OCI-LY7 (cell line): ENCODE data around the gene SPINT3. TPM values are rescaled to one million over a fixed set of nuclear protein-coding genes. Genes with fewer than 3 reads are reported as not detected.
A peak's percentile ranks its signal among the peaks of the same experiment; 100 is the strongest.

Experiments
- BruUV-seq: library from RNA; stranded (reverse); fragments of 400-500 nt; replicated peaks from 2 replicates; lab custom pipeline; 2021; lab: Mats Ljungman, UMichigan
- CTCF ChIA-PET: fragments of 300-600 bp; sonication (Branson Sonifier 250); formaldehyde crosslinking; loops from one replicate; lab custom pipeline; 2022; ENCODE audit warnings: antibody characterized with exemption; ENCODE audit not compliant: unreplicated experiment; lab: Charles Lee
- POLR2A ChIA-PET: fragments of 300-600 bp; sonication (Branson Sonifier 250); formaldehyde crosslinking; loops from one replicate; lab custom pipeline; 2022; ENCODE audit warnings: antibody characterized with exemption; lab: Charles Lee
- DNase-seq: peaks from one replicate; pipeline ENCODE4 v3.0.0-alpha.2; 2015; ENCODE audit warnings: low spot score
- H2AFZ ChIP-seq: fragments of 200-600 bp; sonication (generic), shearing (Covaris generic); 2 replicates; pipeline ENCODE4 v1.6.1; 2014; ENCODE audit warnings: mild to moderate bottlenecking, antibody characterized with exemption, low read length, moderate library complexity
- H3K27ac ChIP-seq: fragments of 200-600 bp; sonication (generic); 2 replicates; pipeline ENCODE4 v1.5.1; 2014; ENCODE audit warnings: mixed run types, low read depth, mild to moderate bottlenecking, moderate library complexity, low read length, inconsistent platforms; ENCODE audit not compliant: poor library complexity, severe bottlenecking
- H3K36me3 ChIP-seq: fragments of 200-600 bp; sonication (generic); 2 replicates; pipeline ENCODE4 v1.6.1; 2014; ENCODE audit warnings: mild to moderate bottlenecking, antibody characterized with exemption, low read length, moderate library complexity, mixed read lengths; ENCODE audit not compliant: insufficient read depth
- H3K4me1 ChIP-seq: fragments of 200-600 bp; sonication (generic); 2 replicates; pipeline ENCODE4 v1.5.1; 2014; ENCODE audit warnings: mild to moderate bottlenecking, low read length; ENCODE audit not compliant: insufficient read depth, poor library complexity, severe bottlenecking
- H3K4me2 ChIP-seq: fragments of 200-600 bp; sonication (generic); 2 replicates; pipeline ENCODE4 v1.6.1; 2014; ENCODE audit warnings: mild to moderate bottlenecking, low read length
- H3K4me3 ChIP-seq: fragments of 200-600 bp; sonication (generic); 2 replicates; pipeline ENCODE4 v1.5.1; 2014; ENCODE audit warnings: mild to moderate bottlenecking, low read depth, low read length; ENCODE audit not compliant: poor library complexity, severe bottlenecking
- H3K79me2 ChIP-seq: fragments of 200-600 bp; sonication (generic); 2 replicates; pipeline ENCODE4 v1.6.1; 2016; ENCODE audit warnings: low read depth, mild to moderate bottlenecking, low read length, moderate library complexity, mixed read lengths; ENCODE audit not compliant: insufficient read depth
- H3K9me2 ChIP-seq: fragments of 200-600 bp; sonication (generic); 2 replicates; pipeline ENCODE4 v1.6.1; 2016; ENCODE audit warnings: mild to moderate bottlenecking, low read length, mixed read lengths; ENCODE audit not compliant: insufficient read depth
- H3K9me3 ChIP-seq: fragments of 200-600 bp; sonication (generic); 2 replicates; pipeline ENCODE4 v1.6.1; 2014; ENCODE audit warnings: mild to moderate bottlenecking, mixed run types, low read length, mixed read lengths
- H4K20me1 ChIP-seq: fragments of 200-600 bp; sonication (generic); 2 replicates; pipeline ENCODE4 v1.6.1; 2014; ENCODE audit warnings: mild to moderate bottlenecking, antibody characterized with exemption, low read length, moderate library complexity, mixed read lengths; ENCODE audit not compliant: insufficient read depth
- CTCF ChIP-seq: fragments of 200-600 bp; sonication (generic); conservative IDR thresholded peaks from 2 replicates; pipeline ENCODE4 v1.5.1; 2014; ENCODE audit warnings: mild to moderate bottlenecking, antibody characterized with exemption, low read length, moderate library complexity, mixed read lengths
- EZH2phosphoT487 ChIP-seq: fragments of 200-600 bp; sonication (generic); IDR thresholded peaks from 2 replicates; pipeline ENCODE4 v1.6.1; 2018; ENCODE audit warnings: low read depth, borderline replicate concordance, mild to moderate bottlenecking, mixed run types, antibody characterized with exemption, low read length, moderate library complexity, mixed read lengths
- intact Hi-C: fragments of 100-400 bp; cut with micrococcal nuclease; formaldehyde crosslinking; loops from one replicate; pipeline ENCODE4 v1.10.0; 2022; ENCODE audit not compliant: unreplicated experiment
- total RNA-seq, 2 experiments: library from RNA; depleted of rRNA in 1 of 2; stranded (reverse); fragments of >200 nt in 1 of 2; shearing (Covaris generic) in 1 of 2; gene quantifications; 2 replicates each; pipeline ENCODE4 v1.2.3, GENCODE V29; 2014 to 2022

The SPINT3 gene
- total RNA-seq, 2 experiments from 2014 or later = not detected

DNA sequence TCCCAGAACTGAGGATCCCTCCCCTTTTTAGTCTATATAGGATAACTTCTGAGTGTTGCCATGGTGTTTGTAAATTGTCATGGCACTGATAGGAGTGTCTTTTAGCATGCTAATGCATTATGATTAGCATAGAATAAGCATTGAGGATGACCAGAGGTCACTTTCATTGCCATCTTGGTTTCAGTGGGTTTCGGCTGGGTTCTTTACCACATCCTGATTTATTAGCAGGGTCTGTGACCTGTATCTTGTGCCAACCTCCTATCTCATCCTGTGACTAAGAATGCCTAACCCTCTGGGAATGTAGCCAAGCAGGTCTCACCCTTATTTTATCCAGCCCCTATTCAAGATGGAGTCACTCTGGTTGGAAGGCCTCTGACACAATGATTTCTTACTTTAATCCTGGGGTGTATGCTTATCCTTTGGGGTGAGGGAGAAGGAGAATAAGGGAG is 26.3 kb downstream of the SPINT3 start:
- Histone ChIP-seq H3K79me2 (no peaks in the 10 kb centered on the region), H3K4me1 (no peaks in the 10 kb centered on the region), H3K27ac (no peak overlapping the region), H4K20me1 (no peaks in the 10 kb centered on the region), H3K4me3 (no peak overlapping the region), H3K4me2 (no peak overlapping the region), H3K9me3 (no peaks in the 10 kb centered on the region), H3K36me3 (no peaks in the 10 kb centered on the region), H2AFZ (no peak overlapping the region), H3K9me2 (no peaks in the 10 kb centered on the region)
- POLR2A ChIA-PET = no interaction called here
- intact Hi-C loops = no loop called here
- no peak for TF ChIP-seq CTCF
- no TSS peak for BruUV-seq
- CTCF ChIA-PET = no interaction called here
- no peak for DNase-seq

GRCh38 chr20:45487231-45487635 is 28.2 kb downstream of the SPINT3 start:
- Histone ChIP-seq H3K9me3 (no peaks in the 10 kb centered on the region), H3K4me2 (no peak overlapping the region), H2AFZ (no peak overlapping the region), H3K4me1 (no peaks in the 10 kb centered on the region), H4K20me1 (no peaks in the 10 kb centered on the region), H3K9me2 (no peaks in the 10 kb centered on the region), H3K79me2 (no peaks in the 10 kb centered on the region), H3K27ac (no peak overlapping the region), H3K4me3 (no peak overlapping the region), H3K36me3 (no peaks in the 10 kb centered on the region)
- intact Hi-C loops = no loop called here
- no TSS peak for BruUV-seq
- TF ChIP-seq CTCF = peak; percentile 69
- TF ChIP-seq EZH2phosphoT487 = no peak
- POLR2A ChIA-PET = no interaction called here
- CTCF ChIA-PET = interaction anchor here (0.6 kb wide), 1 partner anchor 106 kb away, joined by 4 read pairs; no protein-coding TSS in a partner anchor
- peak; percentile 10 for DNase-seq

DNA sequence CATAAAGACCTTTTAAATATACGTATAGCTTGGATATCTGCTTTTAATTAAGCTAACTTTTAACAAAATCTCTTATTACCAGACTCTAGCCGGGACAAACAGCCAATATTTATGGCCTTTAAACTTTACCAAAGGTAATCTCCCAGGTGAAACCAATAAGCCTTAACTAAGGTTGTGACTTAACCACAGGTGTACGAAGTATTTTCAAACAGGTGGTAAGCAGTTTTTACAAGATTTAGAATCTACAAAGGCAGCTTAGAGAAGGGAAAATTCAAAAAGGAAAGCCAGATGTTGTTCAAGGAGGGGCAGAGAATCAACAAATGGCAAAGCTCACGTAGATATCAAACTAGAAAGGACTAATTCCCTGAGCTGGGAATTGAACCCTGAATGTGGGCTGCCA is 30.0 kb downstream of the SPINT3 start:
- no TSS peak for BruUV-seq
- intact Hi-C loops = no loop called here
- Histone ChIP-seq H3K36me3 (no peaks in the 10 kb centered on the region), H3K4me2 (no peak overlapping the region), H3K79me2 (no peaks in the 10 kb centered on the region), H3K4me3 (no peak overlapping the region), H3K4me1 (no peaks in the 10 kb centered on the region), H3K27ac (no peak overlapping the region), H4K20me1 (no peaks in the 10 kb centered on the region), H3K9me3 (no peaks in the 10 kb centered on the region), H2AFZ (no peak overlapping the region), H3K9me2 (no peaks in the 10 kb centered on the region)
- CTCF ChIA-PET = no interaction called here
- POLR2A ChIA-PET = interaction anchor here (0.6 kb wide), 2 partner anchors 287 to 454 kb away, joined by 3 read pairs; no protein-coding TSS in a partner anchor
- TF ChIP-seq EZH2phosphoT487 = no peak
- no peak for TF ChIP-seq CTCF
- no peak for DNase-seq
